Measurements from ENCODE around the gene AXIN2. TPM values are rescaled to one million over a fixed set of nuclear protein-coding genes. Genes with fewer than 3 reads are reported as not detected.

The AXIN2 gene
- polyA plus RNA-seq, 3 donors = 0.10 TPM; not detected in 2

- no peaks in the 10 kb centered on the region for H3K36me3 ChIP-seq (replicated peaks in 1 of 2; ENCODE audit: control insufficient read depth in 1 of 2, insufficient read depth in 2 of 2, low read length in 2 of 2)
- Mint-ChIP-seq H3K27ac (no peak overlapping the region), H3K36me3 (no peaks in the 10 kb centered on the region), H3K9me3 (no peaks in the 10 kb centered on the region), H3K27me3 (ENCODE audit: low read depth in 3 of 3) (peaks cover 7 to 16% (median 11%) of the 10 kb centered on the region in 3 donors), H3K4me3 (no peak overlapping the region), H3K4me1 (no peaks in the 10 kb centered on the region)
- H3K4me2 ChIP-seq (replicated peaks; ENCODE audit: extremely low read depth, low read length, poor library complexity, severe bottlenecking) = no peak overlapping the region
- intact Hi-C loops (cut with micrococcal nuclease) = no loop called here
- no peaks in the 10 kb centered on the region for H3K9me3 ChIP-seq (replicated peaks in 1 of 2; ENCODE audit: control insufficient read depth in 1 of 2, insufficient read depth in 1 of 2, low read length in 2 of 2)
- no peaks in the 10 kb centered on the region for H3K4me1 ChIP-seq (ENCODE audit: control insufficient read depth in 1 of 2, insufficient read depth in 2 of 2, low read length in 2 of 2)
- H3K4me3 ChIP-seq (replicated peaks in 1 of 3; ENCODE audit: low read depth in 2 of 3, low read length in 3 of 3) = no peak overlapping the region
- H3K79me2 ChIP-seq (ENCODE audit: insufficient read depth, low read length) = no peaks in the 10 kb centered on the region
- H3K27me3 ChIP-seq (ENCODE audit: control insufficient read depth in 2 of 2, insufficient read depth in 2 of 2, low read length in 2 of 2) = no peaks in the 10 kb centered on the region
- no peak overlapping the region for H3K9ac ChIP-seq (ENCODE audit: insufficient read depth, low read length, poor library complexity, severe bottlenecking)
- H4K20me1 ChIP-seq (ENCODE audit: insufficient read depth, low read length) = no peaks in the 10 kb centered on the region
- DNase-seq = no peak
- no peak overlapping the region for H3K27ac ChIP-seq (ENCODE audit: low read depth in 1 of 2, low read length in 2 of 2)
- 83% methylated on average over 4 of the region's 9 CpGs for WGBS (ENCODE audit: insufficient coverage)
- TF ChIP-seq, protein P1, sequence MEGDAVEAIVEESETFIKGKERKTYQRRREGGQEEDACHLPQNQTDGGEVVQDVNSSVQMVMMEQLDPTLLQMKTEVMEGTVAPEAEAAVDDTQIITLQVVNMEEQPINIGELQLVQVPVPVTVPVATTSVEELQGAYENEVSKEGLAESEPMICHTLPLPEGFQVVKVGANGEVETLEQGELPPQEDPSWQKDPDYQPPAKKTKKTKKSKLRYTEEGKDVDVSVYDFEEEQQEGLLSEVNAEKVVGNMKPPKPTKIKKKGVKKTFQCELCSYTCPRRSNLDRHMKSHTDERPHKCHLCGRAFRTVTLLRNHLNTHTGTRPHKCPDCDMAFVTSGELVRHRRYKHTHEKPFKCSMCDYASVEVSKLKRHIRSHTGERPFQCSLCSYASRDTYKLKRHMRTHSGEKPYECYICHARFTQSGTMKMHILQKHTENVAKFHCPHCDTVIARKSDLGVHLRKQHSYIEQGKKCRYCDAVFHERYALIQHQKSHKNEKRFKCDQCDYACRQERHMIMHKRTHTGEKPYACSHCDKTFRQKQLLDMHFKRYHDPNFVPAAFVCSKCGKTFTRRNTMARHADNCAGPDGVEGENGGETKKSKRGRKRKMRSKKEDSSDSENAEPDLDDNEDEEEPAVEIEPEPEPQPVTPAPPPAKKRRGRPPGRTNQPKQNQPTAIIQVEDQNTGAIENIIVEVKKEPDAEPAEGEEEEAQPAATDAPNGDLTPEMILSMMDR (IDR thresholded peaks at IDR 0.05) = no peak
- no peak overlapping the region for H2AFZ ChIP-seq (ENCODE audit: insufficient read depth, low read depth, low read length, poor library complexity, severe bottlenecking)
These were observed 11.3 kb downstream of the AXIN2 start for GRCh38 chr17:65550075-65550662.

- no peaks in the 10 kb centered on the region for H3K4me1 Mint-ChIP-seq
- H3K4me2 ChIP-seq (replicated peaks; ENCODE audit: extremely low read depth, low read length, poor library complexity, severe bottlenecking) = no peak overlapping the region
- no peak for DNase-seq
- no peak overlapping the region for H3K9ac ChIP-seq (ENCODE audit: insufficient read depth, low read length, poor library complexity, severe bottlenecking)
- intact Hi-C loops (cut with micrococcal nuclease) = no loop called here
- H3K27me3 Mint-ChIP-seq (ENCODE audit: low read depth in 3 of 3) = peaks cover 3 to 17% (median 6%) of the 10 kb centered on the region in 3 donors
- H3K27me3 ChIP-seq (ENCODE audit: control insufficient read depth in 2 of 2, insufficient read depth in 2 of 2, low read length in 2 of 2) = no peaks in the 10 kb centered on the region
- H3K36me3 ChIP-seq (replicated peaks in 1 of 2; ENCODE audit: control insufficient read depth in 1 of 2, insufficient read depth in 2 of 2, low read length in 2 of 2) = no peaks in the 10 kb centered on the region
- TF ChIP-seq, protein P1 (IDR thresholded peaks at IDR 0.05) = no peak
- H3K36me3 Mint-ChIP-seq = no peaks in the 10 kb centered on the region
- no peak overlapping the region for H2AFZ ChIP-seq (ENCODE audit: insufficient read depth, low read depth, low read length, poor library complexity, severe bottlenecking)
- no peaks in the 10 kb centered on the region for H3K9me3 Mint-ChIP-seq
- H3K9me3 ChIP-seq (replicated peaks in 1 of 2; ENCODE audit: control insufficient read depth in 1 of 2, insufficient read depth in 1 of 2, low read length in 2 of 2) = no peaks in the 10 kb centered on the region
- H3K79me2 ChIP-seq (ENCODE audit: insufficient read depth, low read length) = no peaks in the 10 kb centered on the region
- no peaks in the 10 kb centered on the region for H4K20me1 ChIP-seq (ENCODE audit: insufficient read depth, low read length)
- no peak overlapping the region for H3K27ac ChIP-seq (ENCODE audit: low read depth in 1 of 2, low read length in 2 of 2)
- no peaks in the 10 kb centered on the region for H3K4me1 ChIP-seq (ENCODE audit: control insufficient read depth in 1 of 2, insufficient read depth in 2 of 2, low read length in 2 of 2)
- H3K4me3 ChIP-seq (replicated peaks in 1 of 3; ENCODE audit: low read depth in 2 of 3, low read length in 3 of 3) = no peak overlapping the region
- WGBS (ENCODE audit: insufficient coverage) = 94% methylated on average over 4 of the region's 6 CpGs
- H3K4me3 Mint-ChIP-seq = no peak overlapping the region
- no peak overlapping the region for H3K27ac Mint-ChIP-seq
These were observed 13.0 kb downstream of the AXIN2 start for GRCh38 chr17:65548269-65548969.
